GM19043 (cell line): ENCODE measurements around the gene PRKCA.

Experiments
- ATAC-seq: cut with Tn5 transposase; IDR thresholded peaks from one replicate; pipeline ENCODE4 v1.9.1; 2021; ENCODE audit warnings: low read depth; ENCODE audit not compliant: unreplicated experiment

The PRKCA gene

GRCh38 chr17:66430846-66431795 lies 128.7 kb downstream of the PRKCA start:
- ATAC-seq: no peak

GRCh38 chr17:66431910-66432309 lies 129.5 kb downstream of the PRKCA start:
- ATAC-seq: no peak

- ATAC-seq: no peak
These were observed 130.1 kb downstream of the PRKCA start for GRCh38 chr17:66432411-66432957.

- ATAC-seq: no peak
These were observed 130.7 kb downstream of the PRKCA start for GRCh38 chr17:66432996-66433551.

- ATAC-seq: no peak
These were observed 132.8 kb downstream of the PRKCA start for GRCh38 chr17:66435182-66435581.

GRCh38 chr17:66436631-66437030 lies 134.2 kb downstream of the PRKCA start:
- no peak for ATAC-seq

- no peak for ATAC-seq
These were observed 135.1 kb downstream of the PRKCA start for GRCh38 chr17:66437476-66438026.

- no peak for ATAC-seq
These were observed 135.7 kb downstream of the PRKCA start for GRCh38 chr17:66438101-66438500.

- peak; percentile 82 for ATAC-seq
These were observed 138.8 kb downstream of the PRKCA start for GRCh38 chr17:66441101-66441661.

- ATAC-seq: no peak
These were observed 140.8 kb downstream of the PRKCA start for GRCh38 chr17:66443166-66443565.

GRCh38 chr17:66443606-66444005 lies 141.2 kb downstream of the PRKCA start:
- no peak for ATAC-seq

GRCh38 chr17:66444031-66444430 lies 141.6 kb downstream of the PRKCA start:
- no peak for ATAC-seq

GRCh38 chr17:66445229-66445628 lies 142.8 kb downstream of the PRKCA start:
- ATAC-seq: no peak

GRCh38 chr17:66446419-66446818 lies 144.0 kb downstream of the PRKCA start:
- ATAC-seq: no peak

GRCh38 chr17:66447159-66447558 lies 144.7 kb downstream of the PRKCA start:
- ATAC-seq: no peak

GRCh38 chr17:66448026-66448639 lies 145.7 kb downstream of the PRKCA start:
- ATAC-seq: no peak

- ATAC-seq: no peak
These were observed 147.1 kb downstream of the PRKCA start for GRCh38 chr17:66449418-66449977.

- ATAC-seq: no peak
These were observed 147.8 kb downstream of the PRKCA start for GRCh38 chr17:66450008-66450851.

- no peak for ATAC-seq
These were observed 148.4 kb downstream of the PRKCA start for GRCh38 chr17:66450852-66451158.
